H9 (cell line): ENCODE data around the gene SUMF1. TPM values are rescaled to one million over a fixed set of nuclear protein-coding genes. Genes with fewer than 3 reads are reported as not detected.

ENCODE experiments used
- DNase-seq: peaks from one replicate; pipeline ENCODE4 v3.0.0-alpha.2; 2017
- H2AFZ ChIP-seq: one replicate; pipeline ENCODE4 v1.6.1; 2013; ENCODE audit warnings: mild to moderate bottlenecking, low read length, control low read depth, moderate library complexity
- H2AK5ac ChIP-seq: 2 replicates; pipeline ENCODE4 v1.6.1; 2013; ENCODE audit warnings: low read length, control low read depth, mixed read lengths; ENCODE audit not compliant: insufficient read length
- H2BK120ac ChIP-seq: one replicate; pipeline ENCODE4 v1.6.1; 2013; ENCODE audit warnings: low read depth, mild to moderate bottlenecking, low read length, control low read depth, inconsistent platforms; ENCODE audit not compliant: poor library complexity, severe bottlenecking
- H2BK12ac ChIP-seq: 2 replicates; pipeline ENCODE4 v1.6.1; 2013; ENCODE audit warnings: low read length, control low read depth, mixed read lengths, low read depth; ENCODE audit not compliant: insufficient read length
- H2BK15ac ChIP-seq: 2 replicates; pipeline ENCODE4 v1.6.1; 2013; ENCODE audit warnings: low read depth, low read length, control low read depth
- H2BK20ac ChIP-seq: one replicate; pipeline ENCODE4 v1.6.1; 2013; ENCODE audit warnings: low read depth, mild to moderate bottlenecking, low read length, control low read depth, inconsistent platforms; ENCODE audit not compliant: poor library complexity, severe bottlenecking
- H2BK5ac ChIP-seq: 2 replicates; pipeline ENCODE4 v1.6.1; 2013; ENCODE audit warnings: low read length, control low read depth, mixed read lengths; ENCODE audit not compliant: insufficient read length
- H3K14ac ChIP-seq: 2 replicates; pipeline ENCODE4 v1.6.1; 2013; ENCODE audit warnings: low read length, control low read depth; ENCODE audit not compliant: insufficient read depth
- H3K18ac ChIP-seq: 2 replicates; pipeline ENCODE4 v1.6.1; 2013; ENCODE audit warnings: low read depth, mild to moderate bottlenecking, mixed read lengths, low read length, control low read depth; ENCODE audit not compliant: insufficient read length
- H3K23ac ChIP-seq: 2 replicates; pipeline ENCODE4 v1.6.1; 2013; ENCODE audit warnings: low read length, control low read depth, mixed read lengths, low read depth; ENCODE audit not compliant: insufficient read length
- H3K23me2 ChIP-seq: 2 replicates; pipeline ENCODE4 v1.6.1; 2013; ENCODE audit warnings: low read depth, mild to moderate bottlenecking, mixed read lengths, low read length, control low read depth; ENCODE audit not compliant: insufficient read length, poor library complexity, severe bottlenecking
- H3K27ac ChIP-seq: 2 replicates; pipeline ENCODE4 v1.5.1; 2013; ENCODE audit warnings: low read length, control low read depth, mixed read lengths, low read depth; ENCODE audit not compliant: insufficient read length
- H3K27me3 ChIP-seq: 2 replicates; pipeline ENCODE4 v1.6.1; 2013; ENCODE audit warnings: low read length, control low read depth, inconsistent platforms; ENCODE audit not compliant: insufficient read depth
- H3K4ac ChIP-seq: 2 replicates; pipeline ENCODE4 v1.6.1; 2013; ENCODE audit warnings: low read depth, mild to moderate bottlenecking, control low read depth, inconsistent platforms, low read length, moderate library complexity
- H3K4me1 ChIP-seq: 2 replicates; pipeline ENCODE4 v1.6.1; 2013; ENCODE audit warnings: low read length, control low read depth, inconsistent platforms; ENCODE audit not compliant: insufficient read depth
- H3K4me2 ChIP-seq: 2 replicates; pipeline ENCODE4 v1.6.1; 2013; ENCODE audit warnings: low read length, control low read depth, mixed read lengths; ENCODE audit not compliant: insufficient read length, insufficient read depth
- H3K56ac ChIP-seq: 2 replicates; pipeline ENCODE4 v1.6.1; 2013; ENCODE audit warnings: low read depth, mild to moderate bottlenecking, mixed read lengths, low read length, control low read depth; ENCODE audit not compliant: insufficient read length
- H3K79me1 ChIP-seq: 2 replicates; pipeline ENCODE4 v1.6.1; 2013; ENCODE audit warnings: low read depth, mild to moderate bottlenecking, moderate library complexity, low read length, control low read depth, inconsistent platforms; ENCODE audit not compliant: insufficient read depth, poor library complexity, severe bottlenecking
- H3K79me2 ChIP-seq: 2 replicates; pipeline ENCODE4 v1.6.1; 2013; ENCODE audit warnings: low read length, control low read depth, inconsistent platforms; ENCODE audit not compliant: insufficient read depth
- H3K9ac ChIP-seq: 2 replicates; pipeline ENCODE4 v1.6.1; 2013; ENCODE audit warnings: low read length, control low read depth, mixed read lengths; ENCODE audit not compliant: insufficient read length; ENCODE audit errors: extremely low read depth
- H3K9me3 ChIP-seq: one replicate; pipeline ENCODE4 v1.6.1; 2013; ENCODE audit warnings: low read depth, low read length, inconsistent platforms; ENCODE audit not compliant: control insufficient read depth
- H3T11ph ChIP-seq: one replicate; pipeline ENCODE4 v1.6.1; 2013; ENCODE audit warnings: mild to moderate bottlenecking, low read length, control low read depth, inconsistent platforms
- H4K20me1 ChIP-seq: one replicate; pipeline ENCODE4 v1.6.1; 2013; ENCODE audit not compliant: control insufficient read depth, insufficient read length, insufficient read depth
- H4K5ac ChIP-seq: 2 replicates; pipeline ENCODE4 v1.6.1; 2013; ENCODE audit warnings: low read depth, mild to moderate bottlenecking, mixed read lengths, low read length, control low read depth; ENCODE audit not compliant: insufficient read length
- H4K8ac ChIP-seq: replicated peaks from 2 replicates; pipeline ENCODE4 v1.6.1; 2013; ENCODE audit warnings: low read length, control low read depth, mixed read lengths, low read depth; ENCODE audit not compliant: insufficient read length
- H4K91ac ChIP-seq: 2 replicates; pipeline ENCODE4 v1.6.1; 2013; ENCODE audit warnings: low read depth, mild to moderate bottlenecking, moderate library complexity, mixed read lengths, low read length, control low read depth; ENCODE audit not compliant: insufficient read length
- H3K27ac Mint-ChIP-seq, 3 experiments: 2 replicates in 2 of 3; 3 replicates in 1 of 3; pipeline ENCODE4 v1.8.0; 2020 to 2021; ENCODE audit warnings: mixed read lengths in 3 of 3, mild to moderate bottlenecking in 1 of 3, moderate library complexity in 1 of 3
- H3K27me3 Mint-ChIP-seq: 2 replicates; pipeline ENCODE4 v1.8.0; 2021; ENCODE audit warnings: low read depth, mild to moderate bottlenecking, moderate library complexity, mixed read lengths
- H3K36me3 Mint-ChIP-seq, 3 experiments: 2 replicates in 2 of 3; 3 replicates in 1 of 3; pipeline ENCODE4 v1.8.0; 2020 to 2021; ENCODE audit warnings: low read depth in 3 of 3, mixed read lengths in 3 of 3; ENCODE audit not compliant: insufficient read depth in 1 of 3
- H3K4me1 Mint-ChIP-seq, 2 experiments: 2 replicates each; pipeline ENCODE4 v1.8.0; 2020; ENCODE audit warnings: mixed read lengths in 2 of 2
- H3K4me3 Mint-ChIP-seq, 2 experiments: 2 replicates in 1 of 2; 3 replicates in 1 of 2; pipeline ENCODE4 v1.8.0; 2020 to 2021; ENCODE audit warnings: mild to moderate bottlenecking in 2 of 2, mixed read lengths in 2 of 2, moderate library complexity in 1 of 2
- H3K9me3 Mint-ChIP-seq, 2 experiments: 2 replicates in 1 of 2; 3 replicates in 1 of 2; pipeline ENCODE4 v1.8.0; 2020; ENCODE audit warnings: mild to moderate bottlenecking in 2 of 2, mixed read lengths in 2 of 2, moderate library complexity in 1 of 2
- WGBS: extraction: QIAGEN DNeasy Blood & Tissue Kit; methylation state at CpG from one replicate; pipeline ENCODE4 v1.1.7; 2013; ENCODE audit warnings: missing lambda C conversion rate, low lambda C conversion rate, mixed read lengths; ENCODE audit not compliant: insufficient read length; ENCODE audit errors: extremely low coverage; 5-methylcytosine and 5-hydroxymethylcytosine counted together
- total RNA-seq: library from RNA; stranded (reverse); gene quantifications from 2 replicates; pipeline ENCODE4 v1.2.1, GENCODE V29; 2021
- TF ChIP-seq, protein P1 (sequence below): fragments of 200-600 bp; sonication (generic); conservative IDR thresholded peaks from 3 replicates; pipeline ENCODE4 v1.8.0; 2021; ENCODE audit warnings: antibody characterized with exemption, mild to moderate bottlenecking

The SUMF1 gene
- total RNA-seq, 1 experiment from 2014 or later: 9.5 TPM

DNA sequence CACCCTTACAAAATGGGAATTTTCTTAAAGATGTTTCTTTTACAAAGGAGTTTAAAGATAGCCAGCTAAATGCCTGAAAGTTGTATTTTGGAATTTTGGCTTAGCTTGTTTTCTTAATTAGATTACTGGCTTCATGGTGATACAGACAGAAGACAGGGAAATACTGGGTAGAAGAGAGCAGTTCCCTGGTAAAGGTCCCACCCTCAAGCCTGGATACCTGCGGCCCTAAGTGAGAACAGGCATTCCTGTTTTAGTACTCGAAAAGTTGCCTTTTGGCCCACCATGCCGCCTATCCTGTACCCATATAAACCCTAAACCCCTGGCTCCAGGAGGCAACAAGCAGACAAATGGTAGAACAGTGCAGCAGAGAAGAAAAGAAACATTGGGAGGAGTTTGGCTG is 134.5 kb downstream of the SUMF1 start:
- WGBS: no CpG with 5 or more reads among the region's 3 CpGs
- Mint-ChIP-seq H3K27ac (peak overlapping the region in 2 of 3 experiments; percentile 72 to 82; a peak in 4 of 7 replicates), H3K36me3 (peaks cover 19 to 26% (median 22%) of the 10 kb centered on the region in 3 experiments)

More for the DNA sequence above, 134.5 kb downstream of the SUMF1 start:
- Histone ChIP-seq H3K14ac (no peak overlapping the region), H3K9ac (no peak overlapping the region), H3K23me2 (no peaks in the 10 kb centered on the region), H3K56ac (no peak overlapping the region), H2BK120ac (no peak overlapping the region), H3K18ac (no peak overlapping the region), H3T11ph (no peak overlapping the region), H2AFZ (no peak overlapping the region), H2AK5ac (no peak overlapping the region), H3K4me1 (no peaks in the 10 kb centered on the region; the same call in 1 of the 2 replicates), H3K79me2 (no peaks in the 10 kb centered on the region), H2BK20ac (no peak overlapping the region), H3K4ac (no peak overlapping the region), H2BK15ac (no peak overlapping the region), H3K4me2 (no peak overlapping the region), H2BK5ac (no peak overlapping the region), H4K91ac (no peak overlapping the region), H3K79me1 (no peaks in the 10 kb centered on the region), H3K23ac (no peak overlapping the region), H4K20me1 (no peaks in the 10 kb centered on the region), H3K27me3 (no peaks in the 10 kb centered on the region), H4K5ac (no peak overlapping the region), H3K27ac (no peak overlapping the region), H4K8ac (no peak overlapping the region), H3K9me3 (peaks cover 7% of the 10 kb centered on the region), H2BK12ac (no peak overlapping the region)
- H3K4me3 Mint-ChIP-seq: no peak overlapping the region
- no peak for DNase-seq
- H3K9me3 Mint-ChIP-seq: peaks cover 26 to 28% of the 10 kb centered on the region in 2 experiments
- TF ChIP-seq, protein P1, sequence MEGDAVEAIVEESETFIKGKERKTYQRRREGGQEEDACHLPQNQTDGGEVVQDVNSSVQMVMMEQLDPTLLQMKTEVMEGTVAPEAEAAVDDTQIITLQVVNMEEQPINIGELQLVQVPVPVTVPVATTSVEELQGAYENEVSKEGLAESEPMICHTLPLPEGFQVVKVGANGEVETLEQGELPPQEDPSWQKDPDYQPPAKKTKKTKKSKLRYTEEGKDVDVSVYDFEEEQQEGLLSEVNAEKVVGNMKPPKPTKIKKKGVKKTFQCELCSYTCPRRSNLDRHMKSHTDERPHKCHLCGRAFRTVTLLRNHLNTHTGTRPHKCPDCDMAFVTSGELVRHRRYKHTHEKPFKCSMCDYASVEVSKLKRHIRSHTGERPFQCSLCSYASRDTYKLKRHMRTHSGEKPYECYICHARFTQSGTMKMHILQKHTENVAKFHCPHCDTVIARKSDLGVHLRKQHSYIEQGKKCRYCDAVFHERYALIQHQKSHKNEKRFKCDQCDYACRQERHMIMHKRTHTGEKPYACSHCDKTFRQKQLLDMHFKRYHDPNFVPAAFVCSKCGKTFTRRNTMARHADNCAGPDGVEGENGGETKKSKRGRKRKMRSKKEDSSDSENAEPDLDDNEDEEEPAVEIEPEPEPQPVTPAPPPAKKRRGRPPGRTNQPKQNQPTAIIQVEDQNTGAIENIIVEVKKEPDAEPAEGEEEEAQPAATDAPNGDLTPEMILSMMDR: no peak
- H3K27me3 Mint-ChIP-seq: no peaks in the 10 kb centered on the region
- peaks cover 36 to 43% of the 10 kb centered on the region in 2 experiments for H3K4me1 Mint-ChIP-seq
